SK-N-SH (cell line): ENCODE measurements around the gene CDH18. TPM values are rescaled to one million over a fixed set of nuclear protein-coding genes. Genes with fewer than 3 reads are reported as not detected.

Experiments used
- CTCF ChIA-PET: fragments of 300-600, 350-600 bp; formaldehyde crosslinking; extraction: SDS; loops from one replicate; lab custom pipeline; 2021; lab: Yijun Ruan, JAX
- POLR2A ChIA-PET: fragments of 350-600 bp; sonication (Branson Sonifier 250); formaldehyde crosslinking; extraction: SDS; loops from one replicate; lab custom pipeline; 2020; ENCODE audit warnings: antibody characterized with exemption, inconsistent platforms; lab: Yijun Ruan, JAX
- DNase-seq: peaks from one replicate; pipeline ENCODE4 v3.0.0; 2012
- H2AFZ ChIP-seq: fragments of 200-600 bp; sonication (generic); 2 replicates; pipeline ENCODE4 v1.8.1; 2016; ENCODE audit warnings: antibody characterized with exemption, mild to moderate bottlenecking, low read depth
- H3F3A ChIP-seq: fragments of 200-600 bp; sonication (generic); replicated peaks from 2 replicates; pipeline ENCODE3; 2016; ENCODE audit warnings: antibody characterized with exemption, mild to moderate bottlenecking; ENCODE audit not compliant: insufficient read depth
- H3K27ac ChIP-seq, 2 experiments: fragments of 200-500 bp in 1 of 2; fragments of 200-600 bp in 1 of 2; sonication (Bioruptor generic) in 1 of 2; sonication (generic), shearing (Covaris generic) in 1 of 2; 2 replicates each; pipeline versions ENCODE4 v1.5.1 to v1.6.1; 2014 to 2016; ENCODE audit warnings: low read depth in 2 of 2, inconsistent platforms in 1 of 2, low read length in 1 of 2, mild to moderate bottlenecking in 1 of 2, mixed read lengths in 1 of 2
- H3K27me3 ChIP-seq: fragments of 200-600 bp; sonication (generic), shearing (Covaris generic); 2 replicates; pipeline ENCODE4 v1.6.1; 2016; ENCODE audit warnings: mixed run types; ENCODE audit not compliant: insufficient read depth
- H3K36me3 ChIP-seq, 2 experiments: fragments of 200-500 bp in 1 of 2; fragments of 200-600 bp in 1 of 2; sonication (Bioruptor generic) in 1 of 2; sonication (generic) in 1 of 2; replicated peaks in 1 of 2; 2 replicates each; pipeline versions ENCODE3 to v1.5.1; 2014 to 2016; ENCODE audit warnings: low read length in 1 of 2, mild to moderate bottlenecking in 1 of 2; ENCODE audit not compliant: insufficient read depth in 2 of 2, control insufficient read depth in 1 of 2
- H3K4me1 ChIP-seq, 2 experiments: fragments of 200-500 bp in 1 of 2; fragments of 200-600 bp in 1 of 2; sonication (Bioruptor generic) in 1 of 2; sonication (generic), shearing (Covaris generic) in 1 of 2; 2 replicates each; pipeline versions ENCODE4 v1.5.1 to v1.6.1; 2014 to 2016; ENCODE audit warnings: low read depth in 1 of 2, low read length in 1 of 2, mixed run types in 1 of 2; ENCODE audit not compliant: insufficient read depth in 2 of 2, control insufficient read depth in 1 of 2
- H3K4me2 ChIP-seq: fragments of 200-600 bp; sonication (generic), shearing (Covaris generic); 2 replicates; pipeline ENCODE4 v1.6.1; 2017; ENCODE audit warnings: mixed run types
- H3K4me3 ChIP-seq, 2 experiments: fragments of 200-500 bp in 1 of 2; fragments of 200-600 bp in 1 of 2; sonication (Bioruptor generic) in 1 of 2; sonication (generic), shearing (Covaris generic) in 1 of 2; 2 replicates each; pipeline versions ENCODE4 v1.5.1 to v1.8.1; 2014 to 2016; ENCODE audit warnings: low read depth in 2 of 2, inconsistent platforms in 1 of 2, low read length in 1 of 2, mild to moderate bottlenecking in 1 of 2, mixed read lengths in 1 of 2, moderate library complexity in 1 of 2
- H3K79me2 ChIP-seq: fragments of 200-600 bp; sonication (generic); 2 replicates; pipeline ENCODE4 v1.8.1; 2017; ENCODE audit warnings: mild to moderate bottlenecking; ENCODE audit not compliant: insufficient read depth
- H3K9ac ChIP-seq: fragments of 200-600 bp; sonication (generic); 2 replicates; pipeline ENCODE4 v1.6.1; 2017; ENCODE audit warnings: mixed run types
- H3K9me2 ChIP-seq: fragments of 200-600 bp; sonication (generic); 2 replicates; pipeline ENCODE4 v1.6.1; 2017; ENCODE audit warnings: mixed run types
- H3K9me3 ChIP-seq: fragments of 200-600 bp; sonication (generic); 2 replicates; pipeline ENCODE4 v1.6.1; 2017; ENCODE audit warnings: mixed run types, mild to moderate bottlenecking, moderate library complexity
- H4K20me1 ChIP-seq: fragments of 200-600 bp; sonication (generic); 2 replicates; pipeline ENCODE4 v1.6.1; 2017; ENCODE audit warnings: mild to moderate bottlenecking, mixed run types; ENCODE audit not compliant: insufficient read depth
- EZH2phosphoT487 ChIP-seq: fragments of 200-600 bp; sonication (generic); IDR thresholded peaks from 2 replicates; pipeline ENCODE4 v1.6.1; 2017; ENCODE audit warnings: low read depth, mixed run types, mild to moderate bottlenecking, antibody characterized with exemption, moderate library complexity, borderline replicate concordance
- FOXJ3 ChIP-seq: sonication (generic); formaldehyde crosslinking; IDR thresholded peaks from 2 replicates; pipeline ENCODE4 v1.5.1; 2020; ENCODE audit warnings: mild to moderate bottlenecking, missing genetic modification reagents
- GATA2 ChIP-seq: sonication (generic); formaldehyde crosslinking; IDR thresholded peaks from 2 replicates; pipeline ENCODE4 v1.5.0; 2020; ENCODE audit warnings: mild to moderate bottlenecking, missing genetic modification reagents
- MXI1 ChIP-seq: IDR thresholded peaks from 2 replicates; pipeline ENCODE4 v1.6.1; 2012; ENCODE audit warnings: mild to moderate bottlenecking, low read depth, low read length, improper control_type of control experiment
- WGBS: methylation state at CpG from one replicate; pipeline ENCODE4 v1.1.6; 2017; ENCODE audit warnings: low lambda C conversion rate; 5-methylcytosine and 5-hydroxymethylcytosine counted together
- polyA plus RNA-seq, 3 experiments: library from polyadenylated mRNA; depleted of rRNA; stranded (reverse); fragments of >200 nt; gene quantifications; 2 replicates each; pipeline ENCODE4 v1.2.3, GENCODE V29; 2012
- TF ChIP-seq, protein P1 (sequence below): IDR thresholded peaks from 2 replicates; pipeline ENCODE4 v1.6.1; 2012; ENCODE audit warnings: mild to moderate bottlenecking, low read depth, low read length, moderate library complexity
- TF ChIP-seq, protein P2 (sequence below): fragments of 200-600 bp; sonication (generic); IDR thresholded peaks from 2 replicates; pipeline ENCODE4 v1.6.1; 2017; ENCODE audit warnings: antibody characterized with exemption, mild to moderate bottlenecking, moderate library complexity
- TF ChIP-seq, protein P3 (sequence below): IDR thresholded peaks from 2 replicates; pipeline ENCODE4 v1.4.0; 2012; ENCODE audit warnings: low read depth, borderline replicate concordance
- TF ChIP-seq, protein P4 (sequence below): fragments of 150-350 bp; IDR thresholded peaks from 2 replicates; pipeline ENCODE4 v1.6.1; 2016; ENCODE audit warnings: mild to moderate bottlenecking, low read depth, low read length

The CDH18 gene
- polyA plus RNA-seq, 1 of the 3 experiments (the other 2 are of a cell fraction), result 6.0 TPM

DNA sequence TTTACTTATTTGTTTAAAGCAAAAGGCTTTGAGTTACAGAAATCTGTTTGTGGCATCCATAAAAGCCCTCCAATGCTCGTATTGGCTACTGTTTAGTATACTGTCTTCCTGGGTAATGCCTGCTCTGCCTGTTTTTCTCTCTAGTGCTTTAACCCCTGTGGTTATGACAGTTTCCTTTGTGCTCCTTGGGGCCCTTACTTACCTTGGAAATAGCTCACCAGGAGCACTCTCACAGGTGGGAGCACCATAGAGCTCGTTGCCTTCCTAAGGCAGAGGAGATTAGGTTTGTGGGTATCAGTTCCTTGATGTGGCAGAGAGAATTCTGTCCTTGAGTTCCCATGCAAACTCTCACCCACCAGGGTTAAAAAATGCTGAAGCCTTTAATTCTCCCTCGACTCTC is 242.8 kb downstream of the CDH18 start:
- Histone ChIP-seq H3K4me1 (no peaks in the 10 kb centered on the region), H3K27ac (no peak overlapping the region), H2AFZ (no peak overlapping the region), H3K9me2 (no peaks in the 10 kb centered on the region; the same call in 1 of the 2 replicates), H3K4me3 (no peak overlapping the region), H3K9me3 (no peaks in the 10 kb centered on the region), H3K4me2 (no peak overlapping the region), H3K9ac (no peak overlapping the region), H4K20me1 (no peaks in the 10 kb centered on the region), H3F3A (peaks cover 4% of the 10 kb centered on the region), H3K27me3 (no peaks in the 10 kb centered on the region), H3K79me2 (no peaks in the 10 kb centered on the region), H3K36me3 (no peaks in the 10 kb centered on the region)
- TF ChIP-seq, protein P1, sequence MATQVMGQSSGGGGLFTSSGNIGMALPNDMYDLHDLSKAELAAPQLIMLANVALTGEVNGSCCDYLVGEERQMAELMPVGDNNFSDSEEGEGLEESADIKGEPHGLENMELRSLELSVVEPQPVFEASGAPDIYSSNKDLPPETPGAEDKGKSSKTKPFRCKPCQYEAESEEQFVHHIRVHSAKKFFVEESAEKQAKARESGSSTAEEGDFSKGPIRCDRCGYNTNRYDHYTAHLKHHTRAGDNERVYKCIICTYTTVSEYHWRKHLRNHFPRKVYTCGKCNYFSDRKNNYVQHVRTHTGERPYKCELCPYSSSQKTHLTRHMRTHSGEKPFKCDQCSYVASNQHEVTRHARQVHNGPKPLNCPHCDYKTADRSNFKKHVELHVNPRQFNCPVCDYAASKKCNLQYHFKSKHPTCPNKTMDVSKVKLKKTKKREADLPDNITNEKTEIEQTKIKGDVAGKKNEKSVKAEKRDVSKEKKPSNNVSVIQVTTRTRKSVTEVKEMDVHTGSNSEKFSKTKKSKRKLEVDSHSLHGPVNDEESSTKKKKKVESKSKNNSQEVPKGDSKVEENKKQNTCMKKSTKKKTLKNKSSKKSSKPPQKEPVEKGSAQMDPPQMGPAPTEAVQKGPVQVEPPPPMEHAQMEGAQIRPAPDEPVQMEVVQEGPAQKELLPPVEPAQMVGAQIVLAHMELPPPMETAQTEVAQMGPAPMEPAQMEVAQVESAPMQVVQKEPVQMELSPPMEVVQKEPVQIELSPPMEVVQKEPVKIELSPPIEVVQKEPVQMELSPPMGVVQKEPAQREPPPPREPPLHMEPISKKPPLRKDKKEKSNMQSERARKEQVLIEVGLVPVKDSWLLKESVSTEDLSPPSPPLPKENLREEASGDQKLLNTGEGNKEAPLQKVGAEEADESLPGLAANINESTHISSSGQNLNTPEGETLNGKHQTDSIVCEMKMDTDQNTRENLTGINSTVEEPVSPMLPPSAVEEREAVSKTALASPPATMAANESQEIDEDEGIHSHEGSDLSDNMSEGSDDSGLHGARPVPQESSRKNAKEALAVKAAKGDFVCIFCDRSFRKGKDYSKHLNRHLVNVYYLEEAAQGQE, result no peak
- TF ChIP-seq FOXJ3 (CRISPR knock-in tag) (no peak), EZH2phosphoT487 (no peak), GATA2 (CRISPR knock-in tag) (no peak), MXI1 (no peak)
- TF ChIP-seq, protein P2, sequence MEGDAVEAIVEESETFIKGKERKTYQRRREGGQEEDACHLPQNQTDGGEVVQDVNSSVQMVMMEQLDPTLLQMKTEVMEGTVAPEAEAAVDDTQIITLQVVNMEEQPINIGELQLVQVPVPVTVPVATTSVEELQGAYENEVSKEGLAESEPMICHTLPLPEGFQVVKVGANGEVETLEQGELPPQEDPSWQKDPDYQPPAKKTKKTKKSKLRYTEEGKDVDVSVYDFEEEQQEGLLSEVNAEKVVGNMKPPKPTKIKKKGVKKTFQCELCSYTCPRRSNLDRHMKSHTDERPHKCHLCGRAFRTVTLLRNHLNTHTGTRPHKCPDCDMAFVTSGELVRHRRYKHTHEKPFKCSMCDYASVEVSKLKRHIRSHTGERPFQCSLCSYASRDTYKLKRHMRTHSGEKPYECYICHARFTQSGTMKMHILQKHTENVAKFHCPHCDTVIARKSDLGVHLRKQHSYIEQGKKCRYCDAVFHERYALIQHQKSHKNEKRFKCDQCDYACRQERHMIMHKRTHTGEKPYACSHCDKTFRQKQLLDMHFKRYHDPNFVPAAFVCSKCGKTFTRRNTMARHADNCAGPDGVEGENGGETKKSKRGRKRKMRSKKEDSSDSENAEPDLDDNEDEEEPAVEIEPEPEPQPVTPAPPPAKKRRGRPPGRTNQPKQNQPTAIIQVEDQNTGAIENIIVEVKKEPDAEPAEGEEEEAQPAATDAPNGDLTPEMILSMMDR, result no peak
- TF ChIP-seq, protein P3, sequence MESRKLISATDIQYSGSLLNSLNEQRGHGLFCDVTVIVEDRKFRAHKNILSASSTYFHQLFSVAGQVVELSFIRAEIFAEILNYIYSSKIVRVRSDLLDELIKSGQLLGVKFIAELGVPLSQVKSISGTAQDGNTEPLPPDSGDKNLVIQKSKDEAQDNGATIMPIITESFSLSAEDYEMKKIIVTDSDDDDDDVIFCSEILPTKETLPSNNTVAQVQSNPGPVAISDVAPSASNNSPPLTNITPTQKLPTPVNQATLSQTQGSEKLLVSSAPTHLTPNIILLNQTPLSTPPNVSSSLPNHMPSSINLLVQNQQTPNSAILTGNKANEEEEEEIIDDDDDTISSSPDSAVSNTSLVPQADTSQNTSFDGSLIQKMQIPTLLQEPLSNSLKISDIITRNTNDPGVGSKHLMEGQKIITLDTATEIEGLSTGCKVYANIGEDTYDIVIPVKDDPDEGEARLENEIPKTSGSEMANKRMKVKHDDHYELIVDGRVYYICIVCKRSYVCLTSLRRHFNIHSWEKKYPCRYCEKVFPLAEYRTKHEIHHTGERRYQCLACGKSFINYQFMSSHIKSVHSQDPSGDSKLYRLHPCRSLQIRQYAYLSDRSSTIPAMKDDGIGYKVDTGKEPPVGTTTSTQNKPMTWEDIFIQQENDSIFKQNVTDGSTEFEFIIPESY, result no peak
- TF ChIP-seq, protein P4, sequence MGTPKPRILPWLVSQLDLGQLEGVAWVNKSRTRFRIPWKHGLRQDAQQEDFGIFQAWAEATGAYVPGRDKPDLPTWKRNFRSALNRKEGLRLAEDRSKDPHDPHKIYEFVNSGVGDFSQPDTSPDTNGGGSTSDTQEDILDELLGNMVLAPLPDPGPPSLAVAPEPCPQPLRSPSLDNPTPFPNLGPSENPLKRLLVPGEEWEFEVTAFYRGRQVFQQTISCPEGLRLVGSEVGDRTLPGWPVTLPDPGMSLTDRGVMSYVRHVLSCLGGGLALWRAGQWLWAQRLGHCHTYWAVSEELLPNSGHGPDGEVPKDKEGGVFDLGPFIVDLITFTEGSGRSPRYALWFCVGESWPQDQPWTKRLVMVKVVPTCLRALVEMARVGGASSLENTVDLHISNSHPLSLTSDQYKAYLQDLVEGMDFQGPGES, result no peak
- WGBS, result 40% methylated on average over 3 of the region's 3 CpGs
- DNase-seq, result no peak
- ChIA-PET CTCF (no interaction called here), POLR2A (interaction anchor here (0.6 kb wide), 1 partner anchor 169 kb away, joined by 3 read pairs; no protein-coding TSS in a partner anchor)
